Endodermal cell (in vitro differentiated cells): ENCODE data around the gene CAMK2D. TPM values are rescaled to one million over a fixed set of nuclear protein-coding genes. Genes with fewer than 3 reads are reported as not detected.

ENCODE experiments used
- DNase-seq: peaks from one replicate; pipeline ENCODE4 v3.0.0-alpha.2; 2017
- H3K27ac ChIP-seq: 2 replicates; pipeline ENCODE4 v1.5.1; 2013; ENCODE audit warnings: mild to moderate bottlenecking, low read depth, low read length, moderate library complexity
- H3K27me3 ChIP-seq: 2 replicates; pipeline ENCODE4 v1.6.1; 2013; ENCODE audit warnings: mild to moderate bottlenecking, low read length, moderate library complexity; ENCODE audit not compliant: insufficient read depth, control insufficient read depth, poor library complexity, severe bottlenecking
- H3K36me3 ChIP-seq: 2 replicates; pipeline ENCODE4 v1.7.0; 2013; ENCODE audit warnings: mild to moderate bottlenecking, low read length, moderate library complexity; ENCODE audit not compliant: control insufficient read depth, insufficient read depth
- H3K4me1 ChIP-seq: one replicate; pipeline ENCODE4 v1.7.0; 2013; ENCODE audit warnings: low read length; ENCODE audit not compliant: control insufficient read depth, insufficient read depth
- H3K4me3 ChIP-seq: 2 replicates; pipeline ENCODE4 v1.5.1; 2013; ENCODE audit warnings: mild to moderate bottlenecking, low read length, moderate library complexity
- H3K9ac ChIP-seq: 2 replicates; pipeline ENCODE4 v1.6.1; 2013; ENCODE audit warnings: mild to moderate bottlenecking, low read length, moderate library complexity; ENCODE audit not compliant: poor library complexity, severe bottlenecking; ENCODE audit errors: extremely low read depth
- H3K9me3 ChIP-seq: 2 replicates; pipeline ENCODE4 v1.6.1; 2013; ENCODE audit warnings: mild to moderate bottlenecking, low read length, moderate library complexity; ENCODE audit not compliant: control insufficient read depth
- H3K27ac Mint-ChIP-seq: 2 replicates; pipeline ENCODE4 v1.8.0; 2020; ENCODE audit warnings: mixed read lengths
- H3K27me3 Mint-ChIP-seq: 2 replicates; pipeline ENCODE4 v1.8.0; 2021; ENCODE audit warnings: mild to moderate bottlenecking, mixed read lengths; ENCODE audit not compliant: insufficient read depth
- H3K36me3 Mint-ChIP-seq: 2 replicates; pipeline ENCODE4 v1.8.0; 2020; ENCODE audit warnings: low read depth, mixed read lengths
- H3K4me1 Mint-ChIP-seq: 2 replicates; pipeline ENCODE4 v1.8.0; 2020; ENCODE audit warnings: mixed read lengths
- H3K4me3 Mint-ChIP-seq: 2 replicates; pipeline ENCODE4 v1.8.0; 2020; ENCODE audit warnings: mild to moderate bottlenecking, moderate library complexity, mixed read lengths
- H3K9me3 Mint-ChIP-seq: 2 replicates; pipeline ENCODE4 v1.8.0; 2020; ENCODE audit warnings: mild to moderate bottlenecking, mixed read lengths
- CTCF ChIP-seq: fragments of 200-600 bp; sonication (generic); conservative IDR thresholded peaks from 2 replicates; pipeline ENCODE4 v1.5.0; 2021; ENCODE audit warnings: antibody characterized with exemption, mild to moderate bottlenecking
- WGBS, 2 experiments: methylation state at CpG; one replicate each; pipeline versions ENCODE4 v1.1.5 to v1.1.7; 2013; ENCODE audit warnings: missing lambda C conversion rate in 2 of 2, mixed read lengths in 1 of 2; ENCODE audit not compliant: insufficient coverage in 1 of 2, insufficient read length in 1 of 2; 5-methylcytosine and 5-hydroxymethylcytosine counted together
- total RNA-seq, 2 donors: library from RNA; stranded (reverse); fragmentation: NEBNext Ultra II Directional in 1 of 2; extraction: Animal tissue kit (Norgen Biotek cat#: 25700) in 1 of 2; gene quantifications; 2 replicates in 1 of 2; 3 replicates in 1 of 2; pipeline ENCODE4 v1.2.1, GENCODE V29; 2021

CAMK2D gene
- total RNA-seq, 2 donors from 2014 or later: 91.1 to 120 TPM

DNA sequence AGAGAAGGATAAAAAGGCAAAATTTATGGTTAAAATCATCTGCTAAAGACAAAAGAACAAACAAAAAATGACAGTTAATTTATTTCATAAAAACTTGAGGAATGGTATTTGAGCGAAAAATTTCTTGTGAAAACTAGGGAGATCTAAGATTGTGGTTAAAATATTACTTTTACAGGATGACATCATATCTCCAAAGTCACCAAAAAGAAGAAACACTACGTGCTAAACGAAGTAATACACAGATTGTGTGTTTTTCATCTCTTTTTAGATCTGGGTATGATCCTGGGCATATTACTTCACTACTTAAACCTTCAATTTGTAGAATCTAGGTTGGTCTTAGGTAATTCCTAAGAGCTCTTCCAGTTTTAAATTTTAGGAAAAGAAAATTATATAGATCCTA lies 107.7 kb downstream of the CAMK2D start:
- Histone ChIP-seq H3K9me3 (no peaks in the 10 kb centered on the region), H3K36me3 (peaks cover 21% of the 10 kb centered on the region), H3K27ac (no peak overlapping the region), H3K9ac (no peak overlapping the region), H3K4me3 (no peak overlapping the region), H3K27me3 (no peaks in the 10 kb centered on the region), H3K4me1 (no peaks in the 10 kb centered on the region)
- Mint-ChIP-seq H3K36me3 (peaks cover 18% of the 10 kb centered on the region), H3K27ac (no peak overlapping the region), H3K4me3 (no peak overlapping the region), H3K4me1 (peaks cover 24% of the 10 kb centered on the region), H3K27me3 (no peaks in the 10 kb centered on the region), H3K9me3 (no peaks in the 10 kb centered on the region)
- DNase-seq: no peak
- 90 to 100% methylated on average over 2 of the region's 3 CpGs for WGBS, 2 experiments
- TF ChIP-seq CTCF: no peak

- H3K36me3 Mint-ChIP-seq: peaks cover 13% of the 10 kb centered on the region
- H3K27me3 ChIP-seq: no peaks in the 10 kb centered on the region
- H3K27ac Mint-ChIP-seq: peak overlapping the region; percentile 90
- peak; percentile 86 for DNase-seq
- no peaks in the 10 kb centered on the region for H3K9me3 Mint-ChIP-seq
- peaks cover 15% of the 10 kb centered on the region for H3K36me3 ChIP-seq
- TF ChIP-seq CTCF: no peak
- 7 to 8% methylated on average over 2 of the region's 2 CpGs for WGBS, 2 experiments
- H3K9me3 ChIP-seq: no peaks in the 10 kb centered on the region
- no peaks in the 10 kb centered on the region for H3K27me3 Mint-ChIP-seq
- peak overlapping the region; percentile 45 for H3K9ac ChIP-seq
- peaks cover 37% of the 10 kb centered on the region for H3K4me1 Mint-ChIP-seq
- peak overlapping the region; percentile 39 for H3K27ac ChIP-seq
- H3K4me3 Mint-ChIP-seq: peak overlapping the region; percentile 7
- H3K4me3 ChIP-seq: peak overlapping the region; percentile 49
- H3K4me1 ChIP-seq: peaks cover 15% of the 10 kb centered on the region
Observed at GRCh38 chr4:113646442-113646822, 115.1 kb downstream of the CAMK2D start.

DNA sequence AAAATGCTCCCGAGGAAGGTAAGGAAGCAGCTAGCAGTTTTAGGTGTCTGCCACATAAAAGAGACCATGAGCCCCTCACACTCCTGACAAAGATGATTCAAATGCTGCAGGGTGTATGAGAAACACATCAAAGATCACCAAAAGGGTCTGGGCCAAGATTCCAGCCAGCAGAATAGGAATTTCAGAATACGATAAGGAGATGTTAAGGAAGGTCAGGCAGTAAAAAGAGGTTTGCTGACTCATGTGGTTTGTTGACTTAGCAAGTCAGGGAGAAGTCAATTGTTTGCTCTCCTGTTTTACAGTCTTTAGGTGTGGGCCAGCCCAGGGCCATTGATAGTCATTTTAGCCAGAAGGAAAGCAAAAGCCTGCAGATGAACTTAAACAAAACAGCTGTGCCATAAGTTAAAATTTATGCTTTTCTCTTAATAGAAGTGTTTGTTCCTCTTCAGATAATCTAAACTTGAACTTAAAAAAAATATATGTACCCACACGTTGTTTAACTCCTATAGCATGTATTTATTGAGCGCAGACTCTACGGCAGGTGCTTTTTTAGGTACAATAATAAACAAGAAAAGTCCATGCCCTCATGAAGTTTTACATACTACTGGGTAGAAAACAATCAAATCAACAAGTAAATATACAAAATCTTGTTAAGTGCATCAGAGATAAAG lies 115.6 kb downstream of the CAMK2D start:
- H3K9me3 ChIP-seq: no peaks in the 10 kb centered on the region
- peaks cover 40% of the 10 kb centered on the region for H3K4me1 Mint-ChIP-seq
- H3K27ac ChIP-seq: peak overlapping the region; percentile 39
- H3K9ac ChIP-seq: peak overlapping the region; percentile 45
- no peaks in the 10 kb centered on the region for H3K9me3 Mint-ChIP-seq
- WGBS, 2 experiments: 51 to 55% methylated on average over 5 of the region's 5 CpGs
- no peaks in the 10 kb centered on the region for H3K27me3 ChIP-seq
- peaks cover 15% of the 10 kb centered on the region for H3K4me1 ChIP-seq
- peak overlapping the region; percentile 7 for H3K4me3 Mint-ChIP-seq
- H3K36me3 ChIP-seq: peaks cover 15% of the 10 kb centered on the region
- peaks cover 13% of the 10 kb centered on the region for H3K36me3 Mint-ChIP-seq
- H3K27ac Mint-ChIP-seq: peak overlapping the region; percentile 90
- TF ChIP-seq CTCF: no peak
- H3K27me3 Mint-ChIP-seq: no peaks in the 10 kb centered on the region
- peak overlapping the region; percentile 49 for H3K4me3 ChIP-seq
- peak; percentile 66 for DNase-seq
